Keratinocyte (primary cell): ENCODE measurements around the gene ASB6. TPM values are rescaled to one million over a fixed set of nuclear protein-coding genes. Genes with fewer than 3 reads are reported as not detected.

Experiments
- DNase-seq: peaks from one replicate; pipeline ENCODE4 v3.0.0-alpha.2; 2011; ENCODE audit warnings: low read depth, missing footprints, low spot score
- FAIRE-seq: peaks from 2 replicates; lab custom pipeline; 2011; peaks lifted over from hg19 to GRCh38; lab: Jason Lieb, UNC
- H2AFZ ChIP-seq: 2 replicates; pipeline ENCODE4 v1.6.0; 2012; ENCODE audit warnings: low read length, control low read depth, inconsistent platforms; ENCODE audit not compliant: control insufficient read depth
- H3K27ac ChIP-seq: 2 replicates; pipeline ENCODE4 v1.5.1; 2011; ENCODE audit warnings: low read length; ENCODE audit not compliant: control insufficient read depth, insufficient read depth
- H3K27me3 ChIP-seq: 3 replicates; pipeline ENCODE4 v1.6.0; 2011; ENCODE audit warnings: low read length; ENCODE audit not compliant: control insufficient read depth, insufficient read depth; ENCODE audit errors: extremely low read depth
- H3K36me3 ChIP-seq, 2 experiments: 2 replicates in 1 of 2; 3 replicates in 1 of 2; pipeline ENCODE4 v1.5.1; 2011; ENCODE audit warnings: low read length in 2 of 2, mild to moderate bottlenecking in 1 of 2; ENCODE audit not compliant: control insufficient read depth in 2 of 2, insufficient read depth in 2 of 2; ENCODE audit errors: extremely low read depth in 1 of 2
- H3K4me1 ChIP-seq: 3 replicates; pipeline ENCODE4 v1.5.1; 2011; ENCODE audit warnings: low read length; ENCODE audit not compliant: control insufficient read depth, insufficient read depth; ENCODE audit errors: extremely low read depth
- H3K4me2 ChIP-seq: 3 replicates; pipeline ENCODE4 v1.6.0; 2011; ENCODE audit warnings: low read depth, low read length; ENCODE audit not compliant: control insufficient read depth, insufficient read depth; ENCODE audit errors: extremely low read depth
- H3K4me3 ChIP-seq, 3 experiments: fragments of 200-600 bp in 1 of 3; sonication (generic) in 1 of 3; 2 replicates in 2 of 3; 3 replicates in 1 of 3; pipeline ENCODE4 v1.5.1; 2011 to 2016; ENCODE audit warnings: low read length in 3 of 3, mild to moderate bottlenecking in 3 of 3, control low read depth in 2 of 3, inconsistent platforms in 1 of 3, low read depth in 1 of 3, mixed read lengths in 1 of 3, mixed run types in 1 of 3, moderate library complexity in 1 of 3; ENCODE audit not compliant: control insufficient read depth in 2 of 3, insufficient read depth in 2 of 3; ENCODE audit errors: extremely low read depth in 1 of 3
- H3K79me2 ChIP-seq: 2 replicates; pipeline ENCODE4 v1.6.0; 2012; ENCODE audit warnings: low read length; ENCODE audit not compliant: control insufficient read depth, insufficient read depth
- H3K9ac ChIP-seq: 3 replicates; pipeline ENCODE4 v1.6.0; 2011; ENCODE audit warnings: low read length; ENCODE audit not compliant: control insufficient read depth, insufficient read depth; ENCODE audit errors: extremely low read depth
- H3K9me1 ChIP-seq: 3 replicates; pipeline ENCODE4 v1.6.0; 2011; ENCODE audit warnings: low read length; ENCODE audit not compliant: control insufficient read depth, insufficient read depth; ENCODE audit errors: extremely low read depth
- H3K9me3 ChIP-seq: 2 replicates; pipeline ENCODE4 v1.5.1; 2012; ENCODE audit warnings: low read depth, low read length; ENCODE audit not compliant: control insufficient read depth
- H4K20me1 ChIP-seq: 3 replicates; pipeline ENCODE4 v1.6.0; 2011; ENCODE audit warnings: low read length; ENCODE audit not compliant: control insufficient read depth, insufficient read depth; ENCODE audit errors: extremely low read depth
- EZH2 ChIP-seq: IDR thresholded peaks from one replicate; pipeline ENCODE4 v1.6.1; 2012; ENCODE audit warnings: inconsistent platforms, mild to moderate bottlenecking, low read length, moderate library complexity
- dilution Hi-C: fragments of 300-500 bp; cut with MboI; formaldehyde crosslinking; loops from one replicate; pipeline ENCODE4 v1.7.0; 2020; ENCODE audit warnings: low sequenced_read_pairs; ENCODE audit not compliant: extremely low pct_ligation_motif_present
- polyA plus RNA-seq, 5 experiments: library from polyadenylated mRNA; depleted of rRNA in 3 of 5; stranded (reverse) in 3 of 5; stranded (forward) in 1 of 5; unstranded in 1 of 5; fragments of >200 nt; gene quantifications; 1 replicate in 1 of 5; 2 replicates in 3 of 5; 3 replicates in 1 of 5; pipeline versions ENCODE4 v1.2.1 to v1.2.3, GENCODE V29; 2011 to 2012; ENCODE audit warnings: missing spikeins in 2 of 5, low read depth in 1 of 5, low replicate concordance in 1 of 5
- TF ChIP-seq, protein P1 (sequence below), 3 experiments: IDR thresholded peaks in 1 of 3; conservative IDR thresholded peaks in 1 of 3; optimal IDR thresholded peaks in 1 of 3; 2 replicates in 2 of 3; 3 replicates in 1 of 3; pipeline versions ENCODE3 to v1.5.1; 2011; ENCODE audit warnings: low read length in 3 of 3, mild to moderate bottlenecking in 3 of 3, moderate library complexity in 2 of 3, control low read depth in 1 of 3, inconsistent platforms in 1 of 3; ENCODE audit not compliant: insufficient read depth in 2 of 3; ENCODE audit errors: extremely low read depth in 1 of 3

ASB6 gene
- polyA plus RNA-seq, 1 donor (not counting 4 experiments of a cell fraction or from before 2014, with no cell fraction given): 16.3 TPM

DNA sequence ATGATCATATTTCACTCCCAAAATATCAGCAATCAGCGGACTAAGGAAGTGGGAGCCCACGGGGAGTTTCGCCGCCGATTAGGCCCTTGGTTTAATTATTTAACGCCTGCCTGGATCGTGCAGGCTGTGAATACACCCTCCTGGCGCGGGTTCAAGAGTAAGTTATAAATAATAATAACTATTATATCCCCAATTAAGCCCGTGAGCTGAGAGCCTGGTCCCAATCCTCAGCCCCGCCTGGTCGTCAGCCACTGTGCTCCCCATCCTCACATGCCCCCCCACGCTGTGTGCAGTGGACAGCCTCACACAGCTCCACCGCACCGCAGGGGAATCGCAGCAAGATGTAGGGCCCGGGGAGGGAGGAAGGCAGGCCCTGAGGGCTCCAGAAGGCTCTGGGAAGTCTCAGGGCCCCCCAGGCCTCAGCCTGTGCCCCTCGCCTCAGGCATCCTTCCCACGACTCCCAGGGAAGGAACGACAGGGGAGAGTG lies 12.6 kb upstream of the ASB6 start:
- Histone ChIP-seq H3K4me3 (no peak overlapping the region), H3K27ac (no peak overlapping the region), H3K9ac (no peak overlapping the region), H4K20me1 (no peaks in the 10 kb centered on the region), H3K9me1 (no peaks in the 10 kb centered on the region), H3K4me2 (no peak overlapping the region), H3K27me3 (peaks cover 5% of the 10 kb centered on the region), H2AFZ (no peak overlapping the region), H3K4me1 (peaks cover 5% of the 10 kb centered on the region), H3K9me3 (no peaks in the 10 kb centered on the region), H3K36me3 (no peaks in the 10 kb centered on the region), H3K79me2 (no peaks in the 10 kb centered on the region)
- FAIRE-seq: no peak
- dilution Hi-C loops: no loop called here
- no peak for DNase-seq
- TF ChIP-seq EZH2: no peak
- TF ChIP-seq, protein P1, sequence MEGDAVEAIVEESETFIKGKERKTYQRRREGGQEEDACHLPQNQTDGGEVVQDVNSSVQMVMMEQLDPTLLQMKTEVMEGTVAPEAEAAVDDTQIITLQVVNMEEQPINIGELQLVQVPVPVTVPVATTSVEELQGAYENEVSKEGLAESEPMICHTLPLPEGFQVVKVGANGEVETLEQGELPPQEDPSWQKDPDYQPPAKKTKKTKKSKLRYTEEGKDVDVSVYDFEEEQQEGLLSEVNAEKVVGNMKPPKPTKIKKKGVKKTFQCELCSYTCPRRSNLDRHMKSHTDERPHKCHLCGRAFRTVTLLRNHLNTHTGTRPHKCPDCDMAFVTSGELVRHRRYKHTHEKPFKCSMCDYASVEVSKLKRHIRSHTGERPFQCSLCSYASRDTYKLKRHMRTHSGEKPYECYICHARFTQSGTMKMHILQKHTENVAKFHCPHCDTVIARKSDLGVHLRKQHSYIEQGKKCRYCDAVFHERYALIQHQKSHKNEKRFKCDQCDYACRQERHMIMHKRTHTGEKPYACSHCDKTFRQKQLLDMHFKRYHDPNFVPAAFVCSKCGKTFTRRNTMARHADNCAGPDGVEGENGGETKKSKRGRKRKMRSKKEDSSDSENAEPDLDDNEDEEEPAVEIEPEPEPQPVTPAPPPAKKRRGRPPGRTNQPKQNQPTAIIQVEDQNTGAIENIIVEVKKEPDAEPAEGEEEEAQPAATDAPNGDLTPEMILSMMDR (optimal IDR thresholded peaks at IDR 0.05 in 1 of 3, IDR thresholded peaks at IDR 0.05 in 1 of 3, conservative IDR thresholded peaks at IDR 0.05 in 1 of 3; ENCODE audit: extremely low read depth in 1 of 3, insufficient read depth in 2 of 3, low read length in 3 of 3): no peak

DNA sequence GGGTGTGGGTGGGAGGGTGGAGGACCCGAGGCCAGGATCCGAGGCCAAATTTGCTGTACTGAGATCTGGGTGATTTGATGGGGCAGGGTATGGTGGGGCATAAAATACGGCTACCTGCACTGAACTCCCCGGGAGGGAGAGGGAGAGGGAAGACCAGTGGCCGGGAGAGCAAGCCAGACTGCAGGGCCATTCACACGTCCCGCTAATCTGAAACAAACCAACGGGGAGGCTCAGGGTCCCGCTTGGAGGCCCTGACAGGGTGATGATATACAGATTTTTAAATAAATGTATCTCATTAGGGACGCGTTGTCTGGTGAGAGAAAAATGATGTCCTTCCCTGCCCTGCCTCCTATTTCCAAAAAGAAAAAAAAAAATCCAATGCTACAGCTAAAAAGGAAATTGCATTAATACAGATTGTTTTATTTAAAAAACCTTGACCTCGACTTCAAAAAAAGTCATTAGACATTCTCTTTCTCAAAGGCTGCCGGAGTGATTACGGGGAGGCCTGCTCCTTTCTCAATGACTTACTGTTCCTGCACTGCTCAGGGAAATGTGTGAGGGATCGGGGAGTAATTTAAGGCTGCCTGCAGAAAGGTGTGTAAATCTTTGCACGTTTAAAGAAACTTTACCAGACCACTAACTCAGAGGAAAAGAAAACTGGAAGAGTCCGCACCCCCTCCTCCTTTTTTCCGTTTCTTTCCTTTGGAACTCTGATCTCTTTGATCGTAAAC lies 12.0 kb upstream of the ASB6 start:
- Histone ChIP-seq H4K20me1 (no peaks in the 10 kb centered on the region), H3K9me1 (no peaks in the 10 kb centered on the region), H3K27me3 (peaks cover 5% of the 10 kb centered on the region), H3K4me1 (peaks cover 5% of the 10 kb centered on the region), H3K79me2 (no peaks in the 10 kb centered on the region), H3K27ac (no peak overlapping the region), H3K4me3 (no peak overlapping the region), H3K9ac (no peak overlapping the region), H3K4me2 (no peak overlapping the region), H3K9me3 (no peaks in the 10 kb centered on the region), H3K36me3 (no peaks in the 10 kb centered on the region), H2AFZ (no peak overlapping the region)
- dilution Hi-C loops: no loop called here
- TF ChIP-seq EZH2: no peak
- TF ChIP-seq, protein P1 (optimal IDR thresholded peaks at IDR 0.05 in 1 of 3, IDR thresholded peaks at IDR 0.05 in 1 of 3, conservative IDR thresholded peaks at IDR 0.05 in 1 of 3; ENCODE audit: extremely low read depth in 1 of 3, insufficient read depth in 2 of 3, low read length in 3 of 3): no peak
- no peak for DNase-seq
- no peak for FAIRE-seq
